ENCODE data around the gene PRMT2. TPM values are rescaled to one million over a fixed set of nuclear protein-coding genes. Genes with fewer than 3 reads are reported as not detected.

Gene PRMT2
- total RNA-seq, 1 experiment from 2014 or later, result 53.7 TPM

- peaks cover 9% of the 10 kb centered on the region; the same call in 1 of the 2 replicates for H3K9me3 Mint-ChIP-seq
- H3K4me1 Mint-ChIP-seq, result peaks cover 41% of the 10 kb centered on the region
- peak overlapping the region; percentile 87 for H3K4me3 Mint-ChIP-seq
- DNase-seq (ENCODE audit: low spot score), result no peak
- CTCF ChIA-PET, result interaction anchor here (0.6 kb wide), 1 partner anchor 30 kb away, joined by 4 read pairs; no protein-coding TSS in a partner anchor
- POLR2A ChIA-PET, result no interaction called here
- peaks cover 18% of the 10 kb centered on the region for H3K36me3 Mint-ChIP-seq
- ATAC-seq, result no peak
- peak overlapping the region; percentile 34 for H3K27ac Mint-ChIP-seq
- TF ChIP-seq MYBL2 (CRISPR knock-in tag; IDR thresholded peaks at IDR 0.05), result no peak
- TF ChIP-seq CREM (CRISPR knock-in tag; IDR thresholded peaks at IDR 0.05), result 0 out of 2 replicates have a peak, but pooled peaks have one; percentile 2
- TF ChIP-seq RELA (CRISPR knock-in tag; IDR thresholded peaks at IDR 0.05; ENCODE audit: borderline replicate concordance), result no peak
- H3K27me3 Mint-ChIP-seq (ENCODE audit: low read depth), result peaks cover 2% of the 10 kb centered on the region; the same call in 1 of the 2 replicates
These were observed 673 bp downstream of the PRMT2 start for GRCh38 chr21:46636181-46636512.

GRCh38 chr21:46636550-46637285 is 1.2 kb downstream of the PRMT2 start:
- H3K36me3 Mint-ChIP-seq, result peaks cover 20% of the 10 kb centered on the region
- ATAC-seq (no peak), DNase-seq (ENCODE audit: low spot score) (no peak)
- TF ChIP-seq PREB (CRISPR knock-in tag; IDR thresholded peaks at IDR 0.05; ENCODE audit: borderline replicate concordance) (no peak), RELA (CRISPR knock-in tag; IDR thresholded peaks at IDR 0.05; ENCODE audit: borderline replicate concordance) (no peak), ZNF532 (CRISPR knock-in tag; IDR thresholded peaks at IDR 0.05; ENCODE audit: borderline replicate concordance) (no peak), FOXK1 (CRISPR knock-in tag; IDR thresholded peaks at IDR 0.05) (no peak), ZNF219 (CRISPR knock-in tag; IDR thresholded peaks at IDR 0.05; ENCODE audit: borderline replicate concordance) (no peak), SMAD3 (CRISPR knock-in tag; IDR thresholded peaks at IDR 0.05; ENCODE audit: borderline replicate concordance) (no peak), ZMAT4 (CRISPR knock-in tag; IDR thresholded peaks at IDR 0.05) (no peak), E2F5 (CRISPR knock-in tag; IDR thresholded peaks at IDR 0.05) (no peak), KAT7 (CRISPR knock-in tag; IDR thresholded peaks at IDR 0.05; ENCODE audit: borderline replicate concordance) (no peak), PRRX2 (CRISPR knock-in tag; IDR thresholded peaks at IDR 0.05) (no peak), CREM (CRISPR knock-in tag; IDR thresholded peaks at IDR 0.05) (no peak), STAT6 (CRISPR knock-in tag; conservative IDR thresholded peaks at IDR 0.05; ENCODE audit: low read depth) (no peak), ZNF416 (CRISPR knock-in tag; IDR thresholded peaks at IDR 0.05) (no peak), MXD4 (CRISPR knock-in tag; IDR thresholded peaks at IDR 0.05; ENCODE audit: borderline replicate concordance) (no peak), NR2C2 (CRISPR knock-in tag; IDR thresholded peaks at IDR 0.05) (no peak), NFATC4 (CRISPR knock-in tag; IDR thresholded peaks at IDR 0.05) (no peak), PRDM15 (CRISPR knock-in tag; IDR thresholded peaks at IDR 0.05) (no peak), NR1H2 (CRISPR knock-in tag; IDR thresholded peaks at IDR 0.05) (no peak), GTF2I (CRISPR knock-in tag; conservative IDR thresholded peaks at IDR 0.05) (no peak)
- POLR2A ChIA-PET, result no interaction called here
- peaks cover 3% of the 10 kb centered on the region; the same call in 1 of the 2 replicates for H3K9me3 Mint-ChIP-seq
- CTCF ChIA-PET, result interaction anchor here (0.6 kb wide), 1 partner anchor 30 kb away, joined by 4 read pairs; no protein-coding TSS in a partner anchor
- H3K4me3 Mint-ChIP-seq, result peak overlapping the region; percentile 87
- peaks cover 2% of the 10 kb centered on the region; the same call in 1 of the 2 replicates for H3K27me3 Mint-ChIP-seq (ENCODE audit: low read depth)
- no peak overlapping the region for H3K27ac Mint-ChIP-seq
- peaks cover 41% of the 10 kb centered on the region for H3K4me1 Mint-ChIP-seq
